GM13977 (cell line): Measurements from ENCODE around the gene TRPV2.
A peak's percentile ranks its signal among the peaks of the same experiment; 100 is the strongest.

Experiments
- DNase-seq: peaks from one replicate; pipeline ENCODE4 v3.0.0; 2012; ENCODE audit warnings: low spot score
- CTCF ChIP-seq: IDR thresholded peaks from 2 replicates; pipeline ENCODE4 v1.5.1; 2012; ENCODE audit warnings: mild to moderate bottlenecking, control low read depth; ENCODE audit not compliant: insufficient read depth; ENCODE audit errors: extremely low read depth, missing control alignments
- in situ Hi-C: fragments of 300-500 bp; cut with MboI; formaldehyde crosslinking; loops from one replicate; pipeline ENCODE4 v1.12.0; 2022; ENCODE audit warnings: low sequenced_read_pairs, low pct_unique_long_range_greater_than_20kb, mixed read lengths, inconsistent platforms; ENCODE audit not compliant: unreplicated experiment

TRPV2 gene

GRCh38 chr17:16423226-16423872, 8.0 kb downstream of the TRPV2 start:
- no peak for DNase-seq
- in situ Hi-C loops = no loop called here
- TF ChIP-seq CTCF = no peak

DNA sequence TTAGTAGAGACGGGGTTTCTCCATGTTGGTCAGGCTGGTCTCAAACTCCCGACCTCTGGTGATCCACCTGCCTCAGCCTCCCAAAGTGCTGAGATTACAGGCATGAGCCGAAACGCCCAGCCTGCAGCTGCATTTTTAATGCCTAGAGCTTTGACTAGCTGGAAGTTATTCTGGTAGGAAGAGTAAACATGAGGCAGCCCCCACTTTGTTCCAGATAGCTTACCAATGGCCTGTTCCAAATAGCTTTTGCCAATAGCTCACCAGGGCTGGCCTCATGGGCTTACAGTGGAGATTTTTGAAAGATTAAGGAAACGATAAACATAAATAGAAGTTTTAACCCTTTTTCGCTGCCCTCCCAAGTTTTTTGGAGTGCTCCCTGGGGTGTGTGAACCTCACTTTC, 9.8 kb downstream of the TRPV2 start:
- DNase-seq = no peak
- TF ChIP-seq CTCF = no peak

DNA sequence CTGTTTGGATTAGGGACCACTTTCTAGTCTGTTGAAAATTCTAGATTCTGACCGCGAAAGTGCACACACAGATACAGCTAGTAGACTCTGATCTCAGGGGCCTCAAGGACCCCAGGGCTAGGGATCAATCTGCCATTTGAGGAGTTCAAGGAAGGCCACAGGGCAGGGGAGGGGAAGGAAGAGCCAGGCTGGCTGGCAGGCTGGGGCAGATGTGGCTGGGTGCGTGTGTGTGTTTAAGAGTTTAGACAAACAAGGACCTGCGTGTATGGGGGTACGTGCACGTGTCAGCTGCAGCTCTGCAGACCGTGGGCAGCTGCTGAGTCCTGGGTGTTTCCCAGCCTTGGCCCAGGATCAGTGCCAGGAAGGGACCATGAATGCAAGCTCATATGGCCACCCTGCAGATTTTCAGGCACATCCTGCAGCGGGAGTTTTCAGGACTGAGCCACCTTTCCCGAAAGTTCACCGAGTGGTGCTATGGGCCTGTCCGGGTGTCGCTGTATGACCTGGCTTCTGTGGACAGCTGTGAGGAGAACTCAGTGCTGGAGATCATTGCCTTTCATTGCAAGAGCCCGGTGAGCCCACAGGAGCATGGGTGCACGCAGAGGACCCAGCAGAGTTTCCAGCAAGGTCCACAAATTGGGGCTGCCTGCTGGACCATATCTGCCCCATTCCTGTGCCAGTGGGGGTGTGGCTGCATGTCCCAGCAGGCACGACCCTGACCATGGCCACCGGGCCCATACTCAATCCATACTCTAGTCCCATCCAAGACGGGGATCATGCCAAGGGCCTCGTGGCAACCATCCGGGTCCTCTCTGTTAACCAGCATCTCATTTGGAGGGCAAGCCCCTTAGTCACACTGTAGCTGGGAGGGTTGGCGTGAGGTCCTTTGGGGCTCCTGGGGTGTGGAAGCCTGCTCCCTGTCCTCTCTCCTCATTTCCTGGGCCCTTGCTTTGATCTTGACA, 10.6 kb downstream of the TRPV2 start:
- no peak for TF ChIP-seq CTCF
- in situ Hi-C loops = no loop called here
- no peak for DNase-seq

More for the DNA sequence above, 9.8 kb downstream of the TRPV2 start:
- in situ Hi-C loops = no loop called here

- in situ Hi-C loops = no loop called here
- DNase-seq = no peak
- no peak for TF ChIP-seq CTCF
These were observed 11.6 kb downstream of the TRPV2 start for GRCh38 chr17:16427020-16427419.

- DNase-seq = no peak
- TF ChIP-seq CTCF = peak; percentile 63
- in situ Hi-C loops = no loop called here
These were observed 12.9 kb downstream of the TRPV2 start for GRCh38 chr17:16428098-16428882.

GRCh38 chr17:16429083-16429482, 13.7 kb downstream of the TRPV2 start:
- DNase-seq = no peak
- in situ Hi-C loops = no loop called here
- no peak for TF ChIP-seq CTCF
